Activated CD4-positive, CD25-positive, alpha-beta regulatory T cell treated with anti-CD3 and anti-CD28 coated beads, Interleukin-2, amount 50 U/mL, for 72 hours (primary cell): ENCODE results near the gene RAB40B.
"Not testable (repeated sequence)": the region's sequence is repeated elsewhere in the genome, so short reads cannot be mapped to it uniquely, and the experiment has no call there.

Experiments
- DNase-seq: peaks from one replicate; pipeline ENCODE4 v3.0.0; 2021

RAB40B gene

GRCh38 chr17:82666931-82667667 lies 31.4 kb downstream of the RAB40B start:
- DNase-seq, result no peak

GRCh38 chr17:82665891-82666290 lies 32.6 kb downstream of the RAB40B start:
- DNase-seq, result no peak

GRCh38 chr17:82665217-82665616 lies 33.3 kb downstream of the RAB40B start:
- no peak for DNase-seq

GRCh38 chr17:82664701-82665182 lies 33.8 kb downstream of the RAB40B start:
- DNase-seq, result no peak

GRCh38 chr17:82664276-82664575 lies 34.3 kb downstream of the RAB40B start:
- DNase-seq, result no peak

- no peak for DNase-seq
Observed at GRCh38 chr17:82663381-82664275, 34.9 kb downstream of the RAB40B start.

GRCh38 chr17:82662711-82663261 lies 35.7 kb downstream of the RAB40B start:
- DNase-seq, result no peak

GRCh38 chr17:82661717-82662683 lies 36.5 kb downstream of the RAB40B start:
- DNase-seq, result no peak

- DNase-seq, result no peak
Observed at GRCh38 chr17:82659886-82660285, 38.6 kb downstream of the RAB40B start.

GRCh38 chr17:82658796-82659452 lies 39.6 kb downstream of the RAB40B start:
- DNase-seq, result no peak

- DNase-seq, result no peak
Observed at GRCh38 chr17:82658331-82658730, 40.2 kb downstream of the RAB40B start.

- no peak for DNase-seq
Observed at GRCh38 chr17:82657926-82658325, 40.6 kb downstream of the RAB40B start.

GRCh38 chr17:82656266-82656665 lies 42.2 kb downstream of the RAB40B start:
- no peak for DNase-seq

- DNase-seq, result no peak
Observed at GRCh38 chr17:82655523-82655922, 43.0 kb downstream of the RAB40B start.

- DNase-seq, result no peak
Observed at GRCh38 chr17:82655038-82655479, 43.4 kb downstream of the RAB40B start.

- not testable (repeated sequence) for DNase-seq
Observed at GRCh38 chr17:82654611-82655010, 43.9 kb downstream of the RAB40B start.

GRCh38 chr17:82653651-82654528 lies 44.6 kb downstream of the RAB40B start:
- DNase-seq, result no peak

GRCh38 chr17:82650723-82651122 lies 47.8 kb downstream of the RAB40B start:
- DNase-seq, result no peak

GRCh38 chr17:82649501-82650261 lies 48.8 kb downstream of the RAB40B start:
- DNase-seq, result no peak

GRCh38 chr17:82648742-82649331 lies 49.7 kb downstream of the RAB40B start:
- peak; percentile 62 for DNase-seq
